BLaER1 treated with 17β-estradiol and CSF1 and Interleukin-3, amounts not matched to agents 10 nM and 100 nM (cell line): ENCODE data around the gene TNRC6C.

Source experiments
- H3K27ac ChIP-seq, 11 experiments: shearing (Covaris generic); formaldehyde crosslinking; 2 replicates each; pipeline ENCODE4 v1.8.1; 2022
- H3K27me3 ChIP-seq, 11 experiments: shearing (Covaris generic); formaldehyde crosslinking; 2 replicates each; pipeline ENCODE4 v1.8.1; 2022
- H3K36me3 ChIP-seq, 11 experiments: shearing (Covaris generic); formaldehyde crosslinking; 2 replicates each; pipeline ENCODE4 v1.8.1; 2022
- H3K4me1 ChIP-seq, 10 experiments: shearing (Covaris generic); formaldehyde crosslinking; 2 replicates each; pipeline ENCODE4 v1.8.1; 2022
- H3K4me2 ChIP-seq, 11 experiments: shearing (Covaris generic); formaldehyde crosslinking; 2 replicates each; pipeline ENCODE4 v1.8.1; 2022
- H3K4me3 ChIP-seq, 10 experiments: shearing (Covaris generic); formaldehyde crosslinking; 2 replicates each; pipeline ENCODE4 v1.8.1; 2022
- H3K9ac ChIP-seq, 11 experiments: shearing (Covaris generic); formaldehyde crosslinking; 2 replicates each; pipeline ENCODE4 v1.8.1; 2022
- H3K9me3 ChIP-seq, 11 experiments: shearing (Covaris generic); formaldehyde crosslinking; replicated peaks in 1 of 11; 2 replicates each; pipeline ENCODE4 v1.8.1; 2022
- H4K20me1 ChIP-seq, 11 experiments: shearing (Covaris generic); formaldehyde crosslinking; 2 replicates each; pipeline ENCODE4 v1.8.1; 2022
- Cebpa-rat ChIP-seq, 11 experiments: shearing (Covaris generic); IDR thresholded peaks; 2 replicates each; pipeline ENCODE4 v1.8.1; 2022

The TNRC6C gene

GRCh38 chr17:78007647-78008046 lies 49.1 kb downstream of the TNRC6C start:
- Histone ChIP-seq H3K9me3 (no peaks in the 10 kb centered on the region), H4K20me1 (no peaks in the 10 kb centered on the region; a peak in 2 of 22 replicates), H3K27me3 (no peaks in the 10 kb centered on the region), H3K4me2 (no peak overlapping the region), H3K4me1 (peaks cover 3 to 10% (median 5%) of the 10 kb centered on the region in 10 experiments; a peak in 13 of 20 replicates), H3K9ac (no peak overlapping the region), H3K36me3 (peaks cover 0 to 46% (median 7%) of the 10 kb centered on the region in 11 experiments; a peak in 9 of 22 replicates), H3K27ac (no peak overlapping the region), H3K4me3 (no peak overlapping the region)
- no peak for TF ChIP-seq Cebpa-rat (IDR thresholded peaks at IDR 0.05)

- H3K27ac ChIP-seq = no peak overlapping the region
- H3K4me1 ChIP-seq = peaks cover 3 to 10% (median 5%) of the 10 kb centered on the region in 10 experiments; a peak in 14 of 20 replicates
- H3K4me2 ChIP-seq = peak overlapping the region in 10 of 11 experiments; percentile 22 to 57 (median 34); a peak in 9 of 22 replicates
- H3K36me3 ChIP-seq = peaks cover 0 to 32% (median 7%) of the 10 kb centered on the region in 11 experiments; a peak in 9 of 22 replicates
- H4K20me1 ChIP-seq = no peaks in the 10 kb centered on the region
- H3K4me3 ChIP-seq = no peak overlapping the region
- no peaks in the 10 kb centered on the region for H3K9me3 ChIP-seq
- no peak overlapping the region for H3K9ac ChIP-seq
- no peak for TF ChIP-seq Cebpa-rat (IDR thresholded peaks at IDR 0.05)
- H3K27me3 ChIP-seq = no peaks in the 10 kb centered on the region
These were observed 52.3 kb downstream of the TNRC6C start for GRCh38 chr17:78010759-78011158.

GRCh38 chr17:78012428-78012827 lies 53.9 kb downstream of the TNRC6C start:
- Histone ChIP-seq H3K36me3 (peaks cover 0 to 28% (median 7%) of the 10 kb centered on the region in 11 experiments; a peak in 8 of 22 replicates), H3K9me3 (no peaks in the 10 kb centered on the region), H3K4me2 (no peak overlapping the region), H3K4me1 (peaks cover 3 to 10% (median 5%) of the 10 kb centered on the region in 10 experiments; a peak in 13 of 20 replicates), H4K20me1 (0 out of 22 replicates have a peak, but pooled peaks cover 0 to 3% (median 0%) of the 10 kb centered on the region in 11 experiments), H3K27me3 (no peaks in the 10 kb centered on the region), H3K4me3 (no peak overlapping the region), H3K27ac (no peak overlapping the region), H3K9ac (no peak overlapping the region)
- no peak for TF ChIP-seq Cebpa-rat (IDR thresholded peaks at IDR 0.05)

GRCh38 chr17:78013683-78014467 lies 55.4 kb downstream of the TNRC6C start:
- H3K4me3 ChIP-seq = no peak overlapping the region
- no peak overlapping the region for H3K4me2 ChIP-seq
- H3K4me1 ChIP-seq = peaks cover 3 to 10% (median 5%) of the 10 kb centered on the region in 10 experiments; a peak in 13 of 20 replicates
- H3K27me3 ChIP-seq = no peaks in the 10 kb centered on the region
- no peak overlapping the region for H3K27ac ChIP-seq
- TF ChIP-seq Cebpa-rat (IDR thresholded peaks at IDR 0.05) = no peak
- no peak overlapping the region for H3K9ac ChIP-seq
- H3K36me3 ChIP-seq = peaks cover 0 to 27% (median 7%) of the 10 kb centered on the region in 11 experiments; a peak in 8 of 22 replicates
- peaks cover 0 to 5% (median 0%) of the 10 kb centered on the region in 11 experiments; a peak in 1 of 22 replicates for H4K20me1 ChIP-seq
- no peaks in the 10 kb centered on the region for H3K9me3 ChIP-seq

GRCh38 chr17:78014646-78015045 lies 56.1 kb downstream of the TNRC6C start:
- no peak overlapping the region for H3K9ac ChIP-seq
- no peaks in the 10 kb centered on the region for H3K27me3 ChIP-seq
- H3K36me3 ChIP-seq = peaks cover 0 to 20% (median 4%) of the 10 kb centered on the region in 11 experiments; a peak in 7 of 22 replicates
- no peak for TF ChIP-seq Cebpa-rat (IDR thresholded peaks at IDR 0.05)
- H3K9me3 ChIP-seq = no peaks in the 10 kb centered on the region
- no peak overlapping the region for H3K4me2 ChIP-seq
- no peak overlapping the region for H3K4me3 ChIP-seq
- peaks cover 3 to 10% (median 5%) of the 10 kb centered on the region in 10 experiments; a peak in 13 of 20 replicates for H3K4me1 ChIP-seq
- peaks cover 0 to 5% (median 0%) of the 10 kb centered on the region in 11 experiments; a peak in 1 of 22 replicates for H4K20me1 ChIP-seq
- H3K27ac ChIP-seq = no peak overlapping the region

- Histone ChIP-seq H3K4me3 (no peak overlapping the region), H3K9me3 (no peaks in the 10 kb centered on the region), H4K20me1 (peaks cover 0 to 5% (median 0%) of the 10 kb centered on the region in 11 experiments; a peak in 1 of 22 replicates), H3K27me3 (no peaks in the 10 kb centered on the region), H3K4me1 (no peaks in the 10 kb centered on the region; a peak in 1 of 20 replicates), H3K9ac (no peak overlapping the region), H3K4me2 (no peak overlapping the region), H3K36me3 (peaks cover 0 to 11% (median 0%) of the 10 kb centered on the region in 11 experiments; a peak in 3 of 22 replicates), H3K27ac (no peak overlapping the region)
- TF ChIP-seq Cebpa-rat (IDR thresholded peaks at IDR 0.05) = no peak
These were observed 58.3 kb downstream of the TNRC6C start for GRCh38 chr17:78016852-78017251.

GRCh38 chr17:78019367-78019975 lies 61.0 kb downstream of the TNRC6C start:
- H3K27me3 ChIP-seq = no peaks in the 10 kb centered on the region
- no peak overlapping the region for H3K4me3 ChIP-seq
- H3K9me3 ChIP-seq = no peaks in the 10 kb centered on the region
- TF ChIP-seq Cebpa-rat (IDR thresholded peaks at IDR 0.05) = no peak
- H3K36me3 ChIP-seq = no peaks in the 10 kb centered on the region; a peak in 1 of 22 replicates
- H3K9ac ChIP-seq = no peak overlapping the region
- H3K4me1 ChIP-seq = no peaks in the 10 kb centered on the region
- peaks cover 0 to 5% (median 0%) of the 10 kb centered on the region in 11 experiments; a peak in 1 of 22 replicates for H4K20me1 ChIP-seq
- H3K27ac ChIP-seq = no peak overlapping the region
- H3K4me2 ChIP-seq = no peak overlapping the region

- no peak overlapping the region for H3K4me3 ChIP-seq
- no peak overlapping the region for H3K9ac ChIP-seq
- H3K9me3 ChIP-seq = no peaks in the 10 kb centered on the region
- no peaks in the 10 kb centered on the region for H3K27me3 ChIP-seq
- H3K4me2 ChIP-seq = no peak overlapping the region
- H3K4me1 ChIP-seq = no peaks in the 10 kb centered on the region
- peaks cover 0 to 5% (median 0%) of the 10 kb centered on the region in 11 experiments; a peak in 1 of 22 replicates for H4K20me1 ChIP-seq
- no peak for TF ChIP-seq Cebpa-rat (IDR thresholded peaks at IDR 0.05)
- no peaks in the 10 kb centered on the region for H3K36me3 ChIP-seq
- H3K27ac ChIP-seq = no peak overlapping the region
These were observed 61.6 kb downstream of the TNRC6C start for GRCh38 chr17:78019976-78020716.
